Superior temporal gyrus (tissue), 1 donor: ENCODE results near the gene PRRC2C.

ENCODE experiments used
- DNase-seq: peaks from one replicate; pipeline ENCODE4 v3.0.0-alpha.2; 2016; ENCODE audit errors: extremely low spot score

Gene PRRC2C

DNA sequence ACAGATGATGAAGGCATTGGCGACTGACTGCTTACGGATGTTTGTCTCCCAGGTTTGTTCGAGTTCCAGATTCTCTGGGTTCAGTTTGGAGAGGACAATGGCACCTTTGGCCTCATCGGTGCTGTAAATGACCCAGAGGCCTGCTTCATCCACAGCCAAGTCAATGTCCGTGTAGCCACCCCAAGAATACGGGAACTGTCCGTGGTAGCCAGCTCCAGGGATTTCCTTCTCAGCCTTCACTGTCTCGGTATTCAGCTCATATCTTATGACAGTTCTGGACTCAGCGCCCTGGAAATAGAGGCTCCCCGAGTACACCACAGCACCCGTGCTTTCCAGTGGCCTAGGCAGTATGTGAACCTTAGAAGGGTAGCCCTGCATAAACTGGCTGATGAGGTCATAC, 150.8 kb downstream of the PRRC2C start:
- DNase-seq, result no peak

DNA sequence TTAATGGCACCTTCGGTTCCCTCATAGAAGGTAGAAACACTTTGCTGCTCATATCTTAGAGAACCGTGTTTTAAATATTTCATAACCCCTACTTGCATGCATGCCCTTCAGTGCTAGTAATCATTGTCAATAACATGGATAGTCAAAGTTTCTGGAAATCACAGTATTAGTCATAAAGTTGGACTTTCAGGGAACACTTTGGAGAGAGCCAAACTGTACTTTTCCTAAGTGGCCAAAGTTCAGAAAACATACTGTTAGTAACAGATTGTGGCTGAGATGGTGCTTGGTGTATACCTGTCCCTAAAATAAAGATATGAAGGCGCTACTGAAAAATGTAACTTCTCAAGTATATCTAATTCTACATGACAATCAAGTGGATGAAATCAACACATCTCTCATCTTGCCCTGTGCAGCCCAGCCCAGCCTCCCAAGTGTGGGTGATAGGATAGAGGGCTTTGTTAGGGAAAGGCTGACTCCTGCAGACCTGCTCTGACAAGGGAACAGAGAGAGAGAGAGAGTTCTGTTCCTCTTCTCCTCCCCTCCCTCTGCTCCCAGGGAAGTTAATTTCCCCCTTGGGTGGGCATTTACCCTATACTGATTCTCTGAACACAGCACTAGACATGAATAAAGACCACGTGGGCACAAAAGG, 152.7 kb downstream of the PRRC2C start:
- no peak for DNase-seq

DNA sequence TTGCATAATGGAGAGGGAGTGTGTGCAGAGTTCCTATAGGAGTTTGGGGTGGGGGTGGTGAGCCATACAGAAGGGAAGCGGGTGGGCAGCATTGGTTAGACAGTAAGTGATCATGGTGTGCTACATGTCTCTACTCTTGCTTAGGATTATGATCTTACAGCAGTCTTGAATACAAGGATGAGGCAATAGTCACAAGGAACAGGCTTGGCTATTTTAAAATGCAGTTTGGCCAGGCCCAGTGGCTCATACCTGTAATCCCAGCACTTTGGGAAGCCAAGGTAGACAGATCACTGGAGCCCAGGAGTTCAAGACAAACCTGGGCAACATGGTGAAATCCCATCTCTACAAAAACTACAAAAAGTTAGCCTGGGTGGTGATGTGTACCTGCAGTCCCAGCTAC, 154.9 kb downstream of the PRRC2C start:
- no peak for DNase-seq

DNA sequence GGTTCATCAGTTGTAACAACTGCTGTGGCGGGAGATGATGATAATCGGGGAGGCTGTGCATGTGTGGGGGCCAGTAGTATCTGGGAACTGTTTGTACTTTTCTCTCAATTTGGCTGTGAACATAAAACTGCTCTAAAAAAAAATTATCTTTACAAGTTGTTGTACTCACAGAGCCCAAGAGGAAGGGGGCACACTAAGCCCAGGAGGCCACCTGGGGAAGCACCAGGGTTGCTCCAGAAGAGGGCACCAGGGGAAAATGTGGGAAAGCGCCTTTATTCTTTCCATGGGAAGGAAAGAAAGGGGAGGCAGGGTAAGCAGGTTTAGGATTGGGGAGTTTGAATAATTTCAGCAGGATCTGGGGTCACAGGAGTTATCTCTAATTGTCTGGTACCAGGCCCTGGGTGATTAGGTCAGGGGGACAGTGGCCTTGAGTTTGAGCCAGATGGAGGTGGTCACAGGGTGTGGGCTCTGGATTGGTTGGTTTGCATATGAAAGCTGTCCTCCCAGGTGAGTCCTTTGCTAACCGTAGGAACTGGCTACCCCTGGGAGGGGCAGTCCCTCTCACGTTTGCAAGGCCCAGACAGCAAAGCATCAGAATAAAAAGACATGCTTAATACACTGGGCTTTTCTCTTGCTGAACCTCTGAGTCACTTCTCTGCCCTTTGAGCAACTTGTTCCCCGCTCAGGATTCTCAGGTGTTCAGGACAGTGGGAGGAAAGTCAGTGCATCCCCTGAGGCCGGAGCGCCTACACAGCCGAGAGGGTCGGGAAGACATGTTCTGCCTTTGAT, 155.9 kb downstream of the PRRC2C start:
- DNase-seq, result no peak

DNA sequence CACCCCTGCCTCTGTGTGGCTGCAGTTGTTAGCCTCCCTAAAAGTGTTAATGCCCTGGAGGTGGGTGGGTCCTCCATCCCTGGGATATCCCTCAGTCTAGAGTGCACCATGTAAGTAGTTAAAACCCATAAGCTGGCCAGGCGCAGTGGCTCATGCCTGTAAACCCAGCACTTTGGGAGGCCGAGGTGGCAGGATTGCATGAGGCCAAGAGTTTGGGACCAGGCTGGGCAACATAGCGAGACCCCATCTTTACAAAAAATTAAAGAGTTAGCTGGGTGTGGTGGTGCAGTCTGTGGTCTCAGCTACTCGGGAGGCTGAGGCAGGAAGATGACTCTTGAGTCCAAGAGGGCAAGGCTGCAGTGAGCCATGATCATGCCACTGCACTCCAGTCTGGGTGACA, 156.9 kb downstream of the PRRC2C start:
- DNase-seq, result no peak
